ENCODE data around the gene FAM168A. TPM values are rescaled to one million over a fixed set of nuclear protein-coding genes. Genes with fewer than 3 reads are reported as not detected.

The FAM168A gene
- total and polyA plus RNA-seq, 2 donors (not counting 1 experiment from before 2014, with no cell fraction given): 16.3 to 23.8 TPM

DNA sequence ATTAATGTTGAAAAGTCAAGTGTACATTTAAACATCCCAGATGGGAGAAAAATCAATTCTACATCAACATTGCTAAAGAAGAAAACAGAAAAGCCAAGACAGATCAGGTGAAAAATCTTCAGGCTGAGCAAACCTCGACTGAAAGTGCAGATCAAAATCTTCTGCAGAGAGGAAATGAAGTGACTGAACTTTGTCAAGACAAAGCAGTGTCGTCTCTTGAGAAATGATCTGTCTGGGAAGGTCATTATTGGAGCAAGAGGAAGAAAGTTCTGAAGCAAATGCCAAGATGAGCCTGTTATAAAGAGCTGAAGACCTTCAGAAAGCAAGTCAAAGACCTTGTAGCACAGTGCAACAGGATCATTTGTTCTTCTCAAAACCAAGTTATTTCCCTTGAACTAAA, 42.7 kb upstream of the FAM168A start:
- no peaks in the 10 kb centered on the region for H3K36me3 ChIP-seq (ENCODE audit: control insufficient read depth, insufficient read depth, low read length)
- no peak overlapping the region for H3K27ac ChIP-seq (ENCODE audit: insufficient read depth, low read length)
- TF ChIP-seq, protein P1, sequence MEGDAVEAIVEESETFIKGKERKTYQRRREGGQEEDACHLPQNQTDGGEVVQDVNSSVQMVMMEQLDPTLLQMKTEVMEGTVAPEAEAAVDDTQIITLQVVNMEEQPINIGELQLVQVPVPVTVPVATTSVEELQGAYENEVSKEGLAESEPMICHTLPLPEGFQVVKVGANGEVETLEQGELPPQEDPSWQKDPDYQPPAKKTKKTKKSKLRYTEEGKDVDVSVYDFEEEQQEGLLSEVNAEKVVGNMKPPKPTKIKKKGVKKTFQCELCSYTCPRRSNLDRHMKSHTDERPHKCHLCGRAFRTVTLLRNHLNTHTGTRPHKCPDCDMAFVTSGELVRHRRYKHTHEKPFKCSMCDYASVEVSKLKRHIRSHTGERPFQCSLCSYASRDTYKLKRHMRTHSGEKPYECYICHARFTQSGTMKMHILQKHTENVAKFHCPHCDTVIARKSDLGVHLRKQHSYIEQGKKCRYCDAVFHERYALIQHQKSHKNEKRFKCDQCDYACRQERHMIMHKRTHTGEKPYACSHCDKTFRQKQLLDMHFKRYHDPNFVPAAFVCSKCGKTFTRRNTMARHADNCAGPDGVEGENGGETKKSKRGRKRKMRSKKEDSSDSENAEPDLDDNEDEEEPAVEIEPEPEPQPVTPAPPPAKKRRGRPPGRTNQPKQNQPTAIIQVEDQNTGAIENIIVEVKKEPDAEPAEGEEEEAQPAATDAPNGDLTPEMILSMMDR (conservative IDR thresholded peaks at IDR 0.05 in 1 of 2, IDR thresholded peaks at IDR 0.05 in 1 of 2; ENCODE audit: low read depth in 1 of 2, low read length in 2 of 2): no peak
- TF ChIP-seq EZH2 (IDR thresholded peaks at IDR 0.05; ENCODE audit: low read length, missing control alignments): no peak
- H3K79me2 ChIP-seq (ENCODE audit: control insufficient read depth, insufficient read depth, low read length): no peaks in the 10 kb centered on the region
- no peak overlapping the region for H3K4me3 ChIP-seq (replicated peaks in 1 of 4; ENCODE audit: control extremely low read depth in 1 of 4, insufficient read depth in 1 of 4, low read depth in 3 of 4, low read length in 4 of 4)
- no peak for DNase-seq (ENCODE audit: low read depth in 2 of 2)
- no peak overlapping the region for H2AFZ ChIP-seq (ENCODE audit: low read length)
- H4K20me1 ChIP-seq (ENCODE audit: control insufficient read depth, extremely low read depth, insufficient read depth, low read length): no peaks in the 10 kb centered on the region
- no peak overlapping the region for H3K9ac ChIP-seq (ENCODE audit: insufficient read depth, low read length)
- no peaks in the 10 kb centered on the region for H3K9me3 ChIP-seq (ENCODE audit: control insufficient read depth, insufficient read depth, low read depth, low read length)
- H3K27me3 ChIP-seq (ENCODE audit: control insufficient read depth, insufficient read depth, low read length): peaks cover 9% of the 10 kb centered on the region
- no peaks in the 10 kb centered on the region for H3K4me1 ChIP-seq (ENCODE audit: control insufficient read depth, extremely low read depth, insufficient read depth, low read length)
- H3K4me2 ChIP-seq (ENCODE audit: extremely low read depth, insufficient read depth, low read length): no peak overlapping the region

DNA sequence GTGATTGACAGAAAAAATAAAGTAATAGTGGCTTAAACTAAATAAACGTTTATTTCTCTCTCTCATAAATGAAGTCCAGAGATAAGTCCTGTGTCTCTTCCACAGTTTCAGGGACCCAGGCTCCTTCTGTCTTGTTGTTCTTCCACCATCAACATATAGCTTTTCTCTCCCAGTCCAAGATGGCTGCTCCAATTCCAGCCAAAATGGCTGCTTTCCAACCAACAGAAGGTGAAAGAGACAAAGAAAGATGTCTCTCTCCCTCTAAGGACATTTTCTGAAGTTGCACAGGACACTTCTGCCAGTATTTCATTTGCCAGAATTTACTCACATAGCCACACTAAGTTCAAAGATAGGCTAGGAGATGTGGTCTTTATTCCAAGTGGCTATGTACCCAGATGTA, 39.1 kb upstream of the FAM168A start:
- no peak overlapping the region for H3K9ac ChIP-seq (ENCODE audit: insufficient read depth, low read length)
- no peak for DNase-seq (ENCODE audit: low read depth in 2 of 2)
- TF ChIP-seq, protein P1 (conservative IDR thresholded peaks at IDR 0.05 in 1 of 2, IDR thresholded peaks at IDR 0.05 in 1 of 2; ENCODE audit: low read depth in 1 of 2, low read length in 2 of 2): no peak
- no peak for TF ChIP-seq EZH2 (IDR thresholded peaks at IDR 0.05; ENCODE audit: low read length, missing control alignments)
- no peaks in the 10 kb centered on the region for H3K9me3 ChIP-seq (ENCODE audit: control insufficient read depth, insufficient read depth, low read depth, low read length)
- no peaks in the 10 kb centered on the region for H4K20me1 ChIP-seq (ENCODE audit: control insufficient read depth, extremely low read depth, insufficient read depth, low read length)
- no peak overlapping the region for H3K27ac ChIP-seq (ENCODE audit: insufficient read depth, low read length)
- H3K4me2 ChIP-seq (ENCODE audit: extremely low read depth, insufficient read depth, low read length): no peak overlapping the region
- peaks cover 8% of the 10 kb centered on the region for H3K27me3 ChIP-seq (ENCODE audit: control insufficient read depth, insufficient read depth, low read length)
- H3K79me2 ChIP-seq (ENCODE audit: control insufficient read depth, insufficient read depth, low read length): no peaks in the 10 kb centered on the region
- H2AFZ ChIP-seq (ENCODE audit: low read length): no peak overlapping the region
- H3K36me3 ChIP-seq (ENCODE audit: control insufficient read depth, insufficient read depth, low read length): no peaks in the 10 kb centered on the region
- no peak overlapping the region for H3K4me3 ChIP-seq (replicated peaks in 1 of 4; ENCODE audit: control extremely low read depth in 1 of 4, insufficient read depth in 1 of 4, low read depth in 3 of 4, low read length in 4 of 4)
- no peaks in the 10 kb centered on the region for H3K4me1 ChIP-seq (ENCODE audit: control insufficient read depth, extremely low read depth, insufficient read depth, low read length)

DNA sequence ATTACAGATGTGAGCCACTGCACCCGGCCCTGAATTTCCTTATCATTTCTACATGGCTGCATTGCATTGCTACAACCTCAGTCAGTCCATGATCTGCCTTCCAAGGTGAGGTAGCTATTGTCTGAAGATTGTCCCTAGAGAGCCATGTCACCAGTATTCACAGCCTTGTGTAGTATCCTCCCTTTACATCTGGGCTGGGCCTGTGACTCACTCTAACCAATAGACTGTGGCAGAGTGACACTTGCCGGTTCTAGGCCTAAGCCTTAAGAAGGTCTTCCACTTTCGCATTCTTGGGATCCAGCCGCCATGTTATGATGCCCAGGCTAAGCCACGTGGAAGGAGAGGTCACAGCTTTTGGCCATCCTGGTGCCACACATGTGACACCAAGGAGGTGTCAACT, 38.3 kb upstream of the FAM168A start:
- no peak overlapping the region for H2AFZ ChIP-seq (ENCODE audit: low read length)
- H3K4me1 ChIP-seq (ENCODE audit: control insufficient read depth, extremely low read depth, insufficient read depth, low read length): no peaks in the 10 kb centered on the region
- H4K20me1 ChIP-seq (ENCODE audit: control insufficient read depth, extremely low read depth, insufficient read depth, low read length): no peaks in the 10 kb centered on the region
- H3K4me3 ChIP-seq (replicated peaks in 1 of 4; ENCODE audit: control extremely low read depth in 1 of 4, insufficient read depth in 1 of 4, low read depth in 3 of 4, low read length in 4 of 4): no peak overlapping the region
- no peak overlapping the region for H3K9ac ChIP-seq (ENCODE audit: insufficient read depth, low read length)
- TF ChIP-seq EZH2 (IDR thresholded peaks at IDR 0.05; ENCODE audit: low read length, missing control alignments): no peak
- TF ChIP-seq, protein P1 (conservative IDR thresholded peaks at IDR 0.05 in 1 of 2, IDR thresholded peaks at IDR 0.05 in 1 of 2; ENCODE audit: low read depth in 1 of 2, low read length in 2 of 2): no peak
- DNase-seq (ENCODE audit: low read depth in 2 of 2): no peak
- peaks cover 8% of the 10 kb centered on the region for H3K27me3 ChIP-seq (ENCODE audit: control insufficient read depth, insufficient read depth, low read length)
- no peaks in the 10 kb centered on the region for H3K36me3 ChIP-seq (ENCODE audit: control insufficient read depth, insufficient read depth, low read length)
- H3K9me3 ChIP-seq (ENCODE audit: control insufficient read depth, insufficient read depth, low read depth, low read length): no peaks in the 10 kb centered on the region
- no peak overlapping the region for H3K4me2 ChIP-seq (ENCODE audit: extremely low read depth, insufficient read depth, low read length)
- H3K79me2 ChIP-seq (ENCODE audit: control insufficient read depth, insufficient read depth, low read length): no peaks in the 10 kb centered on the region
- H3K27ac ChIP-seq (ENCODE audit: insufficient read depth, low read length): no peak overlapping the region
